K562 (cell line): Measurements from ENCODE around the gene ZNF747. TPM values are rescaled to one million over a fixed set of nuclear protein-coding genes. Genes with fewer than 3 reads are reported as not detected.

ENCODE experiments used
- ATF1 ChIP-seq, 2 experiments: fragments of 450-650 bp in 1 of 2; IDR thresholded peaks; 2 replicates each; pipeline ENCODE4 v1.6.1; 2016; ENCODE audit warnings: missing compliant biosample characterization in 1 of 2, missing genetic modification characterization in 1 of 2
- CBX1 ChIP-seq: sonication (generic); IDR thresholded peaks from 2 replicates; pipeline ENCODE4 v1.6.1; 2016; ENCODE audit warnings: antibody characterized with exemption, low read depth, mild to moderate bottlenecking
- CEBPB ChIP-seq: fragments of 450-650 bp; IDR thresholded peaks from 2 replicates; pipeline ENCODE4 v1.6.1; 2016; ENCODE audit warnings: missing genetic modification characterization, missing compliant biosample characterization
- CREB1 ChIP-seq, 2 experiments: sonication (generic) in 1 of 2; formaldehyde crosslinking in 1 of 2; IDR thresholded peaks; 2 replicates each; pipeline versions ENCODE4 v1.6.1 to v1.8.0; 2012 to 2022; ENCODE audit warnings: inconsistent platforms in 1 of 2, mild to moderate bottlenecking in 1 of 2, missing genetic modification reagents in 1 of 2, moderate library complexity in 1 of 2
- EP400 ChIP-seq: fragments of 450-650 bp; IDR thresholded peaks from 2 replicates; pipeline ENCODE4 v1.6.1; 2017; ENCODE audit warnings: antibody characterized with exemption, mild to moderate bottlenecking, moderate library complexity
- FOSL1 ChIP-seq: fragments of 200-800 bp; sonication (Bioruptor generic); conservative IDR thresholded peaks from 2 replicates; pipeline ENCODE4 v1.6.1; 2016; ENCODE audit warnings: missing genetic modification characterization, missing compliant biosample characterization
- GABPB1 ChIP-seq: sonication (generic); formaldehyde crosslinking; IDR thresholded peaks from 2 replicates; pipeline ENCODE4 v1.8.0; 2022; ENCODE audit warnings: mild to moderate bottlenecking, missing genetic modification reagents
- MYC ChIP-seq, 2 experiments: fragments of 250-450 bp in 1 of 2; sonication (Bioruptor Pico) in 1 of 2; IDR thresholded peaks; 2 replicates each; pipeline versions ENCODE4 v1.5.1 to v1.6.1; 2012 to 2021; ENCODE audit warnings: low read depth in 2 of 2, borderline replicate concordance in 1 of 2, improper control_type of control experiment in 1 of 2, low read length in 1 of 2, mild to moderate bottlenecking in 1 of 2, moderate library complexity in 1 of 2
- NFIC ChIP-seq: fragments of 450-650 bp; IDR thresholded peaks from 2 replicates; pipeline ENCODE4 v1.6.1; 2017; ENCODE audit warnings: mild to moderate bottlenecking, inconsistent platforms
- PML ChIP-seq: IDR thresholded peaks from 2 replicates; pipeline ENCODE4 v1.6.1; 2012; ENCODE audit warnings: low read length, inconsistent platforms
- POLR2B ChIP-seq: fragments of 450-650 bp; IDR thresholded peaks from 2 replicates; pipeline ENCODE4 v1.6.1; 2018; ENCODE audit warnings: low read depth; ENCODE audit not compliant: partially characterized antibody
- SMC3 ChIP-seq: conservative IDR thresholded peaks from 2 replicates; pipeline ENCODE4 v1.6.1; 2011; ENCODE audit warnings: low read depth, low read length, improper control_type of control experiment; ENCODE audit not compliant: insufficient read depth
- SP1 ChIP-seq: sonication (generic); formaldehyde crosslinking; IDR thresholded peaks from 2 replicates; pipeline ENCODE4 v1.8.1; 2022; ENCODE audit warnings: mild to moderate bottlenecking, missing genetic modification reagents
- SRF ChIP-seq, 2 experiments: fragments of 250-450, 450-650 bp in 1 of 2; sonication (Bioruptor Pico) in 1 of 2; sonication (generic) in 1 of 2; formaldehyde crosslinking; IDR thresholded peaks; 2 replicates each; pipeline versions ENCODE4 v1.5.0 to v1.5.1; 2020 to 2022; ENCODE audit warnings: mild to moderate bottlenecking in 1 of 2, missing genetic modification reagents in 1 of 2
- U2AF1 ChIP-seq: fragments of 200-400 bp; formaldehyde crosslinking; optimal IDR thresholded peaks from 2 replicates; pipeline ENCODE3; 2017; ENCODE audit warnings: mild to moderate bottlenecking, low read depth, low read length, moderate library complexity
- XRCC4 ChIP-seq: IDR thresholded peaks from one replicate; pipeline ENCODE4 v1.6.1; 2011; ENCODE audit not compliant: insufficient read depth, insufficient read length; ENCODE audit errors: extremely low read depth
- ZEB2 ChIP-seq: fragments of 450-650 bp; IDR thresholded peaks from 2 replicates; pipeline ENCODE4 v1.6.1; 2016
- polyA plus RNA-seq, 8 experiments: library from polyadenylated mRNA; depleted of rRNA in 4 of 8; stranded (reverse) in 5 of 8; unstranded in 3 of 8; fragments of >200 nt; fragmentation: Nextera tagmentation in 2 of 8; fragmentation: Illumina TruSeq in 1 of 8; extraction: Ambion mirVana in 2 of 8; extraction: Trizol in 1 of 8; gene quantifications; 2 replicates each; pipeline versions ENCODE4 v1.2.1 to v1.2.3, GENCODE V29; 2011 to 2014; ENCODE audit warnings: inconsistent platforms in 1 of 8, missing spikeins in 1 of 8
- total RNA-seq, 7 experiments: library from RNA; depleted of rRNA in 6 of 7; stranded (reverse); fragments of >200 nt in 6 of 7; fragmentation: Illumina TruSeq in 2 of 7; extraction: Trizol in 2 of 7; gene quantifications; 2 replicates each; pipeline versions ENCODE4 v1.2.1 to v1.2.3, GENCODE V29; 2011 to 2021; ENCODE audit warnings: low replicate concordance in 1 of 7
- TF ChIP-seq, protein P1 (sequence below): IDR thresholded peaks from 2 replicates; pipeline ENCODE4 v1.6.1; 2014; ENCODE audit warnings: antibody characterized with exemption
- TF ChIP-seq, protein P2 (sequence below): fragments of 250-450 bp; sonication (Bioruptor Pico); IDR thresholded peaks from 2 replicates; pipeline ENCODE4 v1.4.0; 2020; ENCODE audit warnings: mild to moderate bottlenecking
- TF ChIP-seq, protein P3 (sequence below), 2 experiments: fragments of 450-650 bp in 1 of 2; IDR thresholded peaks; 2 replicates each; pipeline ENCODE4 v1.6.1; 2011 to 2017; ENCODE audit warnings: low read depth in 2 of 2, antibody characterized with exemption in 1 of 2, borderline replicate concordance in 1 of 2, low read length in 1 of 2, mild to moderate bottlenecking in 1 of 2, mixed read lengths in 1 of 2; ENCODE audit not compliant: control insufficient read depth in 1 of 2

The ZNF747 gene
- total and polyA plus RNA-seq, 9 of the 15 experiments (the other 6 are each of a cell fraction or from before 2014, with no cell fraction given) = 0.14 to 3.3 (median 1.5) TPM

DNA sequence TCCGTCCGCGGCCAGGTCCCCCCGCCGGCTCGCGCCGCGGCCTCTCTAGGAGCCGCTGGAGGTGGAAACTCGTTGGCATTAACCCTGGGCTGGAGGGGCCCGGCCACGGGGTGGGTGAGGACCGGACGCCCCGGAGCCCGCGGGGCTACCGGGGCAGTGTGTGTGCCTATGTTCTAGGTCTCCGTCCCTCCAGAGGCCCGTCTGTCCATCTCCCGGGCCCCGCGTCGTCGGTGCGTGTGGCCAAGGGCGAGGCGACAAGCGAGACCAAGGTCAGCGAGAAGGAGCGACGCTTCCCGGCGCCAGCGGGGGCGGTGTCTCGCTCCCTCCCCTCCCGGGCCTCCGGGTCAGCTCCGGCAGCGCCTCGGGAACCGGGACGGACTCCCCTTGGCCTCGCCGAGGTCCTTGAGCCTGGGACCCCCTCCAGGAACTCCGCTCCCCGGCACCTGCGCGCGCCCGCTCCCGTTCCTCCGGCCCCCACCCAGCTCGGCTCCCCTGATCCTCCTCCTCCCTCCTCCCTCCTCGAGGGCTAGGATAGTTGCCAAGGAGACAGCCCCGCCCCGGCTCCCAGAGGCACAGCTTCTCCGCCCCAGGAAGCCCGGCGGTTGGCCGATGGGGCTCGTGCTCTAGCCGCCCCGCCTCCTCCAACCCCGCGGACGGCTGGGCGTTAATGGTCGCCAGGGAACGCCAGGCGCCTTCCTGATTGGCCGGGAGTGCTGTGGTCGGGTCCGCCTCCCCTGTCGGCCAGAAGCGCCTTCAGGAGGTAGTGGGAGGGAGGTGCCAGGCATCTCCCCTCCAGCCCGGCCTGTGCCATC lies 7.6 kb downstream of the ZNF747 start (continued):
- TF ChIP-seq, protein P1, sequence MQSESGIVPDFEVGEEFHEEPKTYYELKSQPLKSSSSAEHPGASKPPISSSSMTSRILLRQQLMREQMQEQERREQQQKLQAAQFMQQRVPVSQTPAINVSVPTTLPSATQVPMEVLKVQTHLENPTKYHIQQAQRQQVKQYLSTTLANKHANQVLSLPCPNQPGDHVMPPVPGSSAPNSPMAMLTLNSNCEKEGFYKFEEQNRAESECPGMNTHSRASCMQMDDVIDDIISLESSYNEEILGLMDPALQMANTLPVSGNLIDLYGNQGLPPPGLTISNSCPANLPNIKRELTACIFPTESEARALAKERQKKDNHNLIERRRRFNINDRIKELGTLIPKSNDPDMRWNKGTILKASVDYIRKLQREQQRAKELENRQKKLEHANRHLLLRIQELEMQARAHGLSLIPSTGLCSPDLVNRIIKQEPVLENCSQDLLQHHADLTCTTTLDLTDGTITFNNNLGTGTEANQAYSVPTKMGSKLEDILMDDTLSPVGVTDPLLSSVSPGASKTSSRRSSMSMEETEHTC = 0 out of 2 replicates have a peak, but pooled peaks have one; percentile 69
- no peak for TF ChIP-seq SMC3
- peak; percentile 73; the same call in 1 of the 2 replicates for TF ChIP-seq SP1 (CRISPR knock-in tag)
- no peak; the same call in 1 of the 2 replicates for TF ChIP-seq CREB1 (IDR thresholded peaks at IDR 0.05)
- TF ChIP-seq CREB1 (CRISPR knock-in tag; IDR thresholded peaks at IDR 0.05) = peak; percentile 41; the same call in 1 of the 2 replicates
- TF ChIP-seq GABPB1 = peak; percentile 92
- peak; percentile 74 for TF ChIP-seq POLR2B
- 0 out of 2 replicates have a peak, but pooled peaks have one; percentile 17 for TF ChIP-seq FOSL1 (tag)
- TF ChIP-seq, protein P2, sequence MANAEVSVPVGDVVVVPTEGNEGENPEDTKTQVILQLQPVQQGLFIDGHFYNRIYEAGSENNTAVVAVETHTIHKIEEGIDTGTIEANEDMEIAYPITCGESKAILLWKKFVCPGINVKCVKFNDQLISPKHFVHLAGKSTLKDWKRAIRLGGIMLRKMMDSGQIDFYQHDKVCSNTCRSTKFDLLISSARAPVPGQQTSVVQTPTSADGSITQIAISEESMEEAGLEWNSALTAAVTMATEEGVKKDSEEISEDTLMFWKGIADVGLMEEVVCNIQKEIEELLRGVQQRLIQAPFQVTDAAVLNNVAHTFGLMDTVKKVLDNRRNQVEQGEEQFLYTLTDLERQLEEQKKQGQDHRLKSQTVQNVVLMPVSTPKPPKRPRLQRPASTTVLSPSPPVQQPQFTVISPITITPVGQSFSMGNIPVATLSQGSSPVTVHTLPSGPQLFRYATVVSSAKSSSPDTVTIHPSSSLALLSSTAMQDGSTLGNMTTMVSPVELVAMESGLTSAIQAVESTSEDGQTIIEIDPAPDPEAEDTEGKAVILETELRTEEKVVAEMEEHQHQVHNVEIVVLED (CRISPR knock-in tag) = peak; percentile 54
- peak in 1 of 2 experiments; percentile 54; a peak in 1 of 4 replicates for TF ChIP-seq SRF (CRISPR knock-in tag; IDR thresholded peaks at IDR 0.05)
- peak; percentile 23; the same call in 1 of the 2 replicates for TF ChIP-seq CBX1
- no peak for TF ChIP-seq XRCC4
- peak; percentile 49 for TF ChIP-seq NFIC
- no peak for TF ChIP-seq CEBPB (tag)
- peak; percentile 53; the same call in 1 of the 2 replicates for TF ChIP-seq PML
- peak; percentile 67 for TF ChIP-seq MYC (IDR thresholded peaks at IDR 0.05; ENCODE audit: low read depth, low read length)
- TF ChIP-seq MYC (CRISPR knock-in tag; IDR thresholded peaks at IDR 0.05; ENCODE audit: borderline replicate concordance, low read depth) = no peak; the same call in 1 of the 2 replicates
- no peak for TF ChIP-seq ATF1 (CRISPR knock-in tag; IDR thresholded peaks at IDR 0.05)
- peak; percentile 56 for TF ChIP-seq ATF1 (tag; IDR thresholded peaks at IDR 0.05)
- peak; percentile 93 for TF ChIP-seq EP400
- peak; percentile 92 for TF ChIP-seq U2AF1
- TF ChIP-seq, protein P3, sequence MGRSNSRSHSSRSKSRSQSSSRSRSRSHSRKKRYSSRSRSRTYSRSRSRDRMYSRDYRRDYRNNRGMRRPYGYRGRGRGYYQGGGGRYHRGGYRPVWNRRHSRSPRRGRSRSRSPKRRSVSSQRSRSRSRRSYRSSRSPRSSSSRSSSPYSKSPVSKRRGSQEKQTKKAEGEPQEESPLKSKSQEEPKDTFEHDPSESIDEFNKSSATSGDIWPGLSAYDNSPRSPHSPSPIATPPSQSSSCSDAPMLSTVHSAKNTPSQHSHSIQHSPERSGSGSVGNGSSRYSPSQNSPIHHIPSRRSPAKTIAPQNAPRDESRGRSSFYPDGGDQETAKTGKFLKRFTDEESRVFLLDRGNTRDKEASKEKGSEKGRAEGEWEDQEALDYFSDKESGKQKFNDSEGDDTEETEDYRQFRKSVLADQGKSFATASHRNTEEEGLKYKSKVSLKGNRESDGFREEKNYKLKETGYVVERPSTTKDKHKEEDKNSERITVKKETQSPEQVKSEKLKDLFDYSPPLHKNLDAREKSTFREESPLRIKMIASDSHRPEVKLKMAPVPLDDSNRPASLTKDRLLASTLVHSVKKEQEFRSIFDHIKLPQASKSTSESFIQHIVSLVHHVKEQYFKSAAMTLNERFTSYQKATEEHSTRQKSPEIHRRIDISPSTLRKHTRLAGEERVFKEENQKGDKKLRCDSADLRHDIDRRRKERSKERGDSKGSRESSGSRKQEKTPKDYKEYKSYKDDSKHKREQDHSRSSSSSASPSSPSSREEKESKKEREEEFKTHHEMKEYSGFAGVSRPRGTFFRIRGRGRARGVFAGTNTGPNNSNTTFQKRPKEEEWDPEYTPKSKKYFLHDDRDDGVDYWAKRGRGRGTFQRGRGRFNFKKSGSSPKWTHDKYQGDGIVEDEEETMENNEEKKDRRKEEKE (IDR thresholded peaks at IDR 0.05; ENCODE audit: borderline replicate concordance in 1 of 2, control insufficient read depth in 1 of 2, low read depth in 2 of 2, low read length in 1 of 2) = peak in 1 of 2 experiments; percentile 96; a peak in 2 of 4 replicates
- peak; percentile 53; the same call in 1 of the 2 replicates for TF ChIP-seq ZEB2
